ENCODE measurements around the gene LYPD1.

DNA sequence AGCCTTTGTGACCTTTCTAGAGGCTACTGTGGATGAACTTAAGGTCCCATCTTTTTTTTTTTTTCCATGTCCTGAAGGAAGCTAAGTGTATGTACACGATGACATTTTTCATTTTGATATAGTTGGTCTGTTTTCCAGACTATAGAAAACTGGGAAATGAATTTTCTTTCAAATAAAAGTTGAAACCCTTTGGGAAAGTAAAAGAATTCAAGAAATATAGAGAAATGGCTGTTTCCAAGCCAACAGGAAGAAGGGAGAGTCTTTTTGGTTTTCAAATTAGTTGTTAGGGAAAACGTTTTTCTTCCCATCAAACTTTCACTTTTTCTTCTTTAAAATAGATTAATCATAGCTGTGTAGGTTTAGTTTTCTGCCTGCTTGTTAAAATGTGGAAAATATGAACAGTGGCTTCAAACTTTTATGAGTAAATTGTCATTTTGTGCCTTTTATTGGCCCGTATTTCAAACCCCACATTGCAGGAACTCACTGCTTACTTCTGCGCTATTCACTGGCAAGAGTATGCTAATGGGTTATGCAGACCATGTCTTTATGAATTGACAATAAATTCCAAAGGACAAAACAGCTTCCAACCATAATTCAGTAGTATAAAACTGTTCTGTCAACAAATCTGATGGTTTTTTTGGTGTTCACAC is 27.7 kb upstream of the LYPD1 start:
- TF ChIP-seq CTCF (IDR thresholded peaks at IDR 0.05) (no peak), EZH2phosphoT487 (IDR thresholded peaks at IDR 0.05) (no peak)

Measured in neural progenitor cell (in vitro differentiated cells).